NCI-H510A treated with DMSO at 0.1 percent for 48 hours (cell line): ENCODE data around the gene DNAJC24.
"Not testable (repeated sequence)": the region's sequence is repeated elsewhere in the genome, so short reads cannot be mapped to it uniquely, and the experiment has no call there.

ENCODE experiments used
- DNase-seq: peaks from one replicate; lab custom pipeline; 2025; lab: John Stamatoyannopoulos, UW

The DNAJC24 gene

DNA sequence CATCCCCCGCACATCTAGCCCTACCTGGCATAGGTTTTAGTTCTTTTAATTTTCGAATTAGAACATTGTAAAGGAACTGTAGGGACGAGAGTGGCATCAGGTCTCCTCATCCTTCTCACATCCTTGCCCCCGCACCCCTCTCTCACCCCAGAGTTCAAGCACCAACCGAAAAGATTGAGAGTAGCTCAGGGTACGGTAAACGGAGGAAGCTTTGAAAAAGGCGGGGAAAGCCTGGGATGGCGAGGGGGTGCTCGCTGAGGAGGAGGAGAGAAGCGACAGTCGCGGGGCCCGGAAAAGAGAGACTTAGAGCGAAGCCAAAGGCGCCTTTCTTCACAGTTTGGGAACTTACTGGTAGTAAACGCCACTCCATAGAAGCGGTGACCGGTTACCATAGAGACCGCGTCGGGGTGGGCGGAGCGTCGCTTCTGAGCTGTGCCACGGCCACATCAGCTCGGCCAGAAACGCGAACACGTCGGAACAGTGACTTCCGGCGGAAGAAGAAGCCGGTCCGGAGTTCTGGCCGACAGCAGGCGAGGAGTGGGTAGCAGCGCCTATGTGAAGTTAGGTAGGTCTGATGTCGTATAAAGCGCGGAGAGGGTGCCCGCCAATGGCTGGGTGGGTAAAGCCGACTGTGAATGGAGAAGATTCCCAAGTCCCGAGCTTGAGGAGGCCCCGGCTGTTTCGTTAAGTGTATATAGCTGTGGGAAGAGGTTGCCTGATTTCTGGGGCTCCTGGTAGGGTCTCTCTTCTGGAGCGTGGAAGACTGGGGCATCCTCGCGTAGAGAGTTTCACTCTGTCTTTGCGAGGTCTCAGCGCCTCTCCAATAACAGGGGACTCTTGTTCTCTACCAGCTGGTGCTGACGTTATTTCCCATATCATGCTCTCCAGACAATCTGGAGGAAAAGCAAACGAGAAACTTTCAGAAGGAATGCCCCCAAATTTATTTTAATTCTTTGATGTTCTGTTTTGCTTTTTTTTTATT is at the start of gene DNAJC24, which contains the start of gene DCDC1:
Gene DNAJC24, plus strand, starts transcription at position 513 of the 982 bp plus-strand sequence. CDS start 889 bp downstream, outside the sequence.
Gene DCDC1, minus strand, starts transcription at position 392 of the 982 bp plus-strand sequence. CDS start 41,459 bp downstream, outside the sequence.
- peak; percentile 72 for DNase-seq

- DNase-seq: not testable (repeated sequence)
These were observed 48.2 kb upstream of the DNAJC24 start for GRCh38 chr11:31321494-31321893.

- DNase-seq: no peak
These were observed 46.5 kb upstream of the DNAJC24 start for GRCh38 chr11:31323145-31323544.

- DNase-seq: no peak
These were observed 44.5 kb upstream of the DNAJC24 start for GRCh38 chr11:31325160-31325559.

GRCh38 chr11:31326470-31327148 is 43.1 kb upstream of the DNAJC24 start:
- no peak for DNase-seq

- DNase-seq: no peak
These were observed 42.2 kb upstream of the DNAJC24 start for GRCh38 chr11:31327417-31327816.

- no peak for DNase-seq
These were observed 41.0 kb upstream of the DNAJC24 start for GRCh38 chr11:31328697-31329096.

GRCh38 chr11:31337806-31338205 is 31.9 kb upstream of the DNAJC24 start:
- no peak for DNase-seq

- DNase-seq: no peak
These were observed 28.6 kb upstream of the DNAJC24 start for GRCh38 chr11:31340903-31341572.

GRCh38 chr11:31351168-31351567 is 18.5 kb upstream of the DNAJC24 start:
- DNase-seq: no peak

- peak; percentile 8 for DNase-seq
These were observed 14.5 kb upstream of the DNAJC24 start for GRCh38 chr11:31355131-31355530.

DNA sequence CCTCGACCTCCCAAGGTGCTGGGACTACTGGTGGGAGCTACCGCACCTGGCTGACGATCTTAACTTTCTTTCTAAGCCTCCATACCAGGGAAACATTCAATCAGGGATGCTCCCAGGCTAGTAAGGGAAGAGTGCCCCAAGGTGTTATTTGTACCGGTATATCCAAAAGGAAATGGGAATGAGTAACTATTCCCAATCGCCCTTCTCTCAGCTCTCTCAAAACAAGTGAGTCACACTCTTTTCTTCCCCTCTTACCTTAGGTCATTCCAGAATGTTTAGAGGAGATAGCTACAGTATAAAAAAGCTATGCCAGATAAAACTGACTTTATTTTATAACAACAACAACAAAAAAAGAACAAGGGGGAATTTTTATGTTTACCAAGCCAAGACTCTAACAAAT is 13.8 kb upstream of the DNAJC24 start:
- DNase-seq: no peak

DNA sequence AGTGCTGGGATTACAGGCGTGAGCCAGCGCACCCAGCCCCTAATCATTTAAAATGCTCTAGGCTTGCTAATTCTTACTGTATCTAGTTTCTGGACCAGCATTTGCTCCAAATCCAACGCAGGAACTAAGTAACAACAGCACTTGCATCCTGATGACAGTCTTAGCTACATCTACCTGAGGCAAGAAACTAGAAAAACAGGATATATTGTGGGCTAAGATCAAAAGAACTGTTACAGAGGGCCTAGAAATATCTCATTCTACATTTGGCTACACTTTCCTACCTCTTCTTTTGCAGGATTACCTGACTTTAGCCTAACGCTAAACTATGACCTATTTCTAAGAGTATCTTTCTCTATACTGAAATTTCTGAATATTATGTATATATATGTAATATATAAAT is 7.9 kb upstream of the DNAJC24 start:
- no peak for DNase-seq

GRCh38 chr11:31366795-31367194 is 2.9 kb upstream of the DNAJC24 start:
- DNase-seq: no peak

DNA sequence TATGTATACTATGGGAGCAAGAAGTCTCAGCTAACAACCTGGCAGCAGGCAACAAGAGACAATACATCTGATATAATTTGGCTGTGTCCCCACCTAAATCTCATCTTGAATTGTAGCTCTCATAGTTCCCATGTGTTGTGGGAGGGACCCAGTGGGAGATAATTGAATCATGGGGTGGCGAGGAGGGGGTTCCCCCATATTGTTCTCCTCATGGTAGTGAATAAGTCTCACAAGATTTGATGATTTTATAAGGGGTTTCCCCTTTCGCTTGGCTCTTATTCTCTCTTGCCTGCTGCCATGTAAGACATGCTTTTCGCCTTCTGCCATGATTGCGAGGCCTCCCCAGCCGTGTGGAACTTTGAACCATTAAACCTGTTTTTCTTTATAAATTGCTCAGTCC is 6.2 kb downstream of the DNAJC24 start:
- no peak for DNase-seq

- no peak for DNase-seq
These were observed 13.5 kb downstream of the DNAJC24 start for GRCh38 chr11:31383116-31383515.

DNA sequence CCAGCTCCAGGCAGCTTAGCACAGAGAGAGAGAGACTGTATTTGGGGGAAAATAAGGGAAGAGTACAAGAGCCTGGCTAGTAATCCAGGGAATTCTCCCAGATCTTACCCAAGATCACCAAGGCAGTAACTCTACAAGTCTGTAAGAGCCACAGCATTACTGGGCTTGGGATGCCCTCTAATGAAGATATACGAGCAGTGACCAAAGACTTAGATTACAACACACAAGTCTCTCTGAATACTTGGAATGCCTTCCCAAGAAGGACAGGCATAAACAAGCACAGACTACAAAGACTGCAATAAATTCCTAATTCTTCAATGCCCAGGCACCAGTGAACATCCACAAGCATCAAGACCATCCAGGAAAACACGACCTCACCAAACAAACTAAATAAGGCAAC is 17.7 kb downstream of the DNAJC24 start:
- DNase-seq: no peak

DNA sequence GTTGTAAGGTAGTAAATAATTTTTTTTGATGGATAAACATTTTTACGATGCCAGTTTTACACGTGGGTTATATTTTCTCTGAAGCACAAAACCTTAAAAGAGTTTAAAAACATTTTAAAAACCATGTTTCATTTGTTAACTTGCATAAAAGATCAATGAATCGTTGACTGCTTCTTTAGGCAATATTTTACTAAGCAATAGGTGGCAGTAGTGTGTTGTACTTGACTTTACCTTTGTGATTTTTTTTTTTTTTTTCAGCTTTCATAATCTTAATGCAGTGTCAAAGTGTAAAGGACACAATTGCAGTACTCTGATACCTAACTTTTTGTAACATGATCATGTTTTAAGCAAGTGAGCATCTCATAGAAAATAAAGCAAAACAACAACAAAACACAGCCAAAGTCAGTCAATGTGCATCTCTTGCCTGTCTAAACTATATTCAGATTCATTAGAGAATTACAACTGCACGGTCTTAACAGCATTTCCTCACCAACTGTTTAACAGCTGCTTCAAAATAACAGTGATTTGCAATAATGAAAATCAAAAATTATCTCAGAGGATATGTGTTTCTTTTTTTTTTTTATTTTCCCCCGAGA is 27.7 kb downstream of the DNAJC24 start:
- DNase-seq: no peak

DNA sequence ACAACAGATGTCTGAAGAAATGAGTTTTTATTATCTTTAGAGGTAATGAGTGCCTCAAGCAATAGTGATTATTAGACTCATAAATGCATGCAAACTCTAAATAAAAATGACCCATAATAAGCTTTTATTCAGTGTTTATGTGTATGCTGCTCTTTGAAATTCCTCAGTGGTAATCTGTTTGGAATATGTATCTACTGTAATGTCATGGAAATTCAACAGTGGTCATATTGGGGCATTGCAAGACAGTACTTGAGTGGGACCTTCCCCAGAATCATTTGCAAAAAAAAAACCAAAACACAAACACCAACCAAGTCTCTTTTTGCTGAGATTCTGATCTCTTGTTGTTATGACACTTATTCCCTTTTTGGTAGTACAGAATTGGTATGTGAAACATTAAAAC is 35.0 kb downstream of the DNAJC24 start:
- DNase-seq: no peak

- DNase-seq: no peak
These were observed 38.5 kb downstream of the DNAJC24 start for GRCh38 chr11:31408201-31408600.

DNA sequence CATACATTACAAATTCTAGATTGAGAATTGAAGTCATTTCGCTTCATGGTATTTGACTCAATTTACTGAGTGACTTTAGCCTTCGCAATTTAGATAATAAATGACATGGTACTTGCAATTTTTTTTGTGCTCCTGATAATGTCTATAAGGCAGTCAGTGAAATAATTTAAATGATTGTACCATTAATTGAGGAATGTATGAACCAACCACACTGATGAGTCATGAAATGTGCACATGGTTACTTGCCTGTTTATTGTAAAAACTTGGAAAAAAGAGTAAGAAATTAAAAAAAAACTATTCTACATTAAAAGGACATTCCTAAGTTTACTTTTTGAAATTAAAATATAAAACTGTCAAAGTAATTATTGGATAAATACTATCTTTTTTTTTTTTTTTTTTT is 43.3 kb downstream of the DNAJC24 start:
- DNase-seq: no peak

DNA sequence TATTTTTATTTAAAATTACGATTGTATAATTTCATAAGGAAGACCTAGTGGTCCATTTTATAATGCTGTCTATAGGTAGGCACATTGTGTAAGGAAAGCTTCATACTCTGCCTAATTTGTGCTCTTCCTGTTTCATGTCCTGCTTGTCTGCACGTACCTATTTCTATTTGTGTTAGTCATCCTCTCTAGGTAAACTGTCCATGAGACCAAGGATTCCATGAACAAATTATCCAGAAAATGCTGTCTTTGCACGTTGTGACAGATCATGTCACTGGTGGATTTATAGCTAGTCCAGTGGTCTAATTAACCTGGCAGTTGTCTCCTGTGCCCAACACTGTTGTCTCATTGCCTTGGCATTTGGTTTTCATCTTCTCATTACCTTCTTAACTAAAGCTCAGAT is 44.7 kb downstream of the DNAJC24 start:
- DNase-seq: no peak
